COLO668 (cell line): Measurements from ENCODE around the gene RIPK4.
"Not testable (repeated sequence)": the region's sequence is repeated elsewhere in the genome, so short reads cannot be mapped to it uniquely, and the experiment has no call there.

Experiments
- DNase-seq: peaks from one replicate; lab custom pipeline; 2025; ENCODE audit not compliant: unreplicated experiment; lab: John Stamatoyannopoulos, UW

Gene RIPK4

GRCh38 chr21:41698071-41698470, 68.8 kb downstream of the RIPK4 start:
- no peak for DNase-seq

- DNase-seq, result peak; percentile 38
Observed at GRCh38 chr21:41695513-41695912, 71.3 kb downstream of the RIPK4 start.

- not testable (repeated sequence) for DNase-seq
Observed at GRCh38 chr21:41694042-41694441, 72.8 kb downstream of the RIPK4 start.

- no peak for DNase-seq
Observed at GRCh38 chr21:41692185-41692565, 74.7 kb downstream of the RIPK4 start.

GRCh38 chr21:41691205-41692184, 75.4 kb downstream of the RIPK4 start:
- DNase-seq, result no peak
